ENCODE data around the gene CGB8.

Gene CGB8

GRCh38 chr19:49006905-49007304, 42.0 kb downstream of the CGB8 start:
- DNase-seq (ENCODE audit: low spot score), result no peak

- no peak for DNase-seq (ENCODE audit: low spot score)
Measured at GRCh38 chr19:49004964-49005614, 43.8 kb downstream of the CGB8 start.

- DNase-seq (ENCODE audit: low spot score), result no peak
Measured at GRCh38 chr19:49004133-49004532, 44.8 kb downstream of the CGB8 start.

- DNase-seq (ENCODE audit: low spot score), result no peak
Measured at GRCh38 chr19:48999481-49000325, 49.2 kb downstream of the CGB8 start.

GRCh38 chr19:48997972-48998371, 50.9 kb downstream of the CGB8 start:
- DNase-seq (ENCODE audit: low spot score), result no peak

Measured in globus pallidus (tissue), 1 donor.